Stimulated activated CD8-positive, alpha-beta memory T cell treated with anti-CD3 and anti-CD28 coated beads, Interleukin-7, amount 100 ng/mL, for 4 hours (primary cell): Measurements from ENCODE around the gene AGAP5.
"Not testable (repeated sequence)": the region's sequence is repeated elsewhere in the genome, so short reads cannot be mapped to it uniquely, and the experiment has no call there.

Experiments used
- DNase-seq, 2 donors: peaks; one replicate each; pipeline ENCODE4 v3.0.0-alpha.2; 2020; ENCODE audit warnings: low read depth in 2 of 2

The AGAP5 gene

GRCh38 chr10:73714483-73714882, 16.6 kb upstream of the AGAP5 start:
- DNase-seq: not testable (repeated sequence)

DNA sequence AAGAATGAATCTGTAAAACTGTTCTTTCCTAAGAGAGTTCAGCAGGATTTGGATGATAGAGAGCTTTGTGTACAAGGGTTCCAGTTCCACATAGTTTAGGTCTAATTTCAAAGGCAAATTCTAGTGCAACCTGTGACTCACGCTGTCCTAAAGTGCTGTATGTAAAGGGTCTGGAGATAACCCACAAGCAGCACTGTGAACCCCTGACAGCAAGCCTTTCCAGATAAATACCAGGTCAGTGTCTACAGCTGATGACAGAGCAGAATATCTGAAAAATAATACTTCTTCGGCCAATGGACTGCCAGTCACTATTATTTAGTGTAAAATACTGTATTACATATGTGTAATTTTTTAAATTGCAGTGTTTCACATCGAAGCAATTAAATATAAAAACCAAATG, 16.0 kb upstream of the AGAP5 start:
- DNase-seq: not testable (repeated sequence)

DNA sequence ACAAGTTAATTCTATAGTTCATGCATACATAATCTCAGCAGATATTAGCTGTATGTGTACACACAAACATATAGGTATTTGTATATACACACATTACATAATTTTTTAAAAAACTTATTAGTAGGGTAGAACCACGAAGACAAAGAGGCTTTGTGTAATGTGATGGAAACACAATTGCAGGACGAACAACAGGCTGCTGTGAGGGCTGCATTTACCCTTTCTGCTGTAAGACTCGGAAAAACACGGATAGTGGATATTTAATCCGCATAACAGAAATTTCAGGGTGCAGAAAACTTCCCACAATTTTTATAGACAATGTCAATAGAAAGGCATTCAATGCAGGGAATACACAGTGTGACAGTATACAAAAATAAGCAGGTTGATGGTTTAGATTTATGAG, 13.8 kb upstream of the AGAP5 start:
- DNase-seq: not testable (repeated sequence)

GRCh38 chr10:73708122-73708521, 10.2 kb upstream of the AGAP5 start:
- not testable (repeated sequence) for DNase-seq

- DNase-seq: not testable (repeated sequence)
These were observed 9.7 kb upstream of the AGAP5 start for GRCh38 chr10:73707628-73708027.

DNA sequence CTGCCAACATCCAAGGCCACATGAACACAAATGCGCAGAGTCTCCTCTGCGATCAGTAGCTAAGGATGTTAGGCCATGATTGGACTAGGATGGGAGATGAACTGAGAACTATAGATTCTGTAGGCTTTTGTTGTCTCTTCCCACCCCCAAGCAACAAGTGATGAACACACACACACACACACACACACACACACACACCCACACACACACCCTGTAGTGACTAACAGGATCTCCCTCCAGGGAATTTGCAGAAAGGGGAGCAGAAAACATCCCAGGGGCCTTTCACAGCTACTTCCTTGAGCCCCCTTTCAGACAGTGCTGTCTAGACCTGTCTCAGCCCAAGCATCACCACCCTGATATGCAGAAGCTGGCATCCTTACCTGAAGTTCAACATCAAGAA, 8.6 kb upstream of the AGAP5 start:
- DNase-seq: not testable (repeated sequence)

DNA sequence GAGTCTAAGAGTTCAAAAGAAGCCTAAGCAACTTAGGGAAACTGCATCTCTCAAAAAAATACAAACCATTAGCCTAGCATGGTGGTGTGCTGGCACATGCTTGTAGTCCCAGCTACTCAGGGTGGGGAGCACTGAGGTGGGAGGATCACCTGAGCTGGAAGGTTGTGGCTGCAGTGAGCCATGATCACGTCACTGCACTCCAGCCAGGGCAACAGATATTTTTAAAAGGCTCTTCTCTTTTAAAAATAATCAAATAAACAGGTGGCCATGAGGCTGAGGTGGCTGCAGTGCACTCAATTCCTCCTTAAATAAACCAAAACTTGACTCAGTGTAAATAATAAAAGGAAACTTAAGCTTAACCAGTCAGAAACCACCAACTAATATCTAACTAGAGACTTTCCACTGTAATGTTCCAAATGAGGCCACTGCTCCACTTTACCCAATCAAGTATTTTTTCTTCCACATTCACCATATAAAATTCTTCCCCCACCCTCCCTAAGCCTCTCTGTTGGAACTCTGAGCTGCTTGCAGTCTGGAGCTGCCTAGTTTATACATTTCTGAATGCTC, 7.7 kb upstream of the AGAP5 start:
- not testable (repeated sequence) for DNase-seq

GRCh38 chr10:73703924-73704323, 6.0 kb upstream of the AGAP5 start:
- DNase-seq: not testable (repeated sequence)

DNA sequence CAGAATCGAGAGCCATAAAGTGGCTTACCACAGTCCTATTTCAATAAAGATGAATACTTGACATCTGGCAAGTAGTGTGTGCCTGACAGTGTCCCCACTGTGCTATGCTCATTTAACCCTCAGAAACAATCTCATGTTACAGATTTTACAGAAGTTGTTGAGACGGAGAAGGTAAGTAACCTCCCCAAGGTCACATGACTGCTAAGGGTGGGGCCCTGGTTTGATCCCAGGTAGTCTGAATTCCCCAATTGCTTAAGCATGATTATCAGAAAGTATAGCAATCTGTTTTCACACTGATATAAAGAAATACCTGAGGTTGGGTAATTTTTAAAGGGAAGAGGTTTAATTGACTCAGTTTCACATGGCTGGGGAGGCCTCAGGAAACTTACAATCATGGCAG, 910 bp upstream of the AGAP5 start:
- DNase-seq: not testable (repeated sequence)

DNA sequence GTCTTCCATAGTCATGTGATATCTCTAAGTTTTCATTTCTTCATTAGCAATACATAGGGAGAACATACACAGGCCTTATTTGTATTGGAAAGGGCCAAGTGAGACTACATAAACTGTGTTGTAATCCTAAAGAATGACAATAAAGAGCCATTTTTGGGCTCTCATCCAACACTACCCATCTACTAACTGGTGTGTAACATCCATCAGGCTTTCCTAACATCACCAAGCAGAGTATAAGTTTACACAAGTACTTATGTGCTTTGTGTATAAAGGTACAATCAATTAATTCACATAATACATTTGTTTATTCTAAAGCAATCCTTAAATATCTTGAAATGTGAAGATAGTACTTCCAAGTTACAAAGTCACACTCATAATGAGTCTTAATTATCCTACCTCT, 2.6 kb downstream of the AGAP5 start:
- not testable (repeated sequence) for DNase-seq

GRCh38 chr10:73690755-73691154, 7.2 kb downstream of the AGAP5 start:
- DNase-seq: not testable (repeated sequence)

- DNase-seq: not testable (repeated sequence)
These were observed 8.3 kb downstream of the AGAP5 start for GRCh38 chr10:73689596-73689995.

DNA sequence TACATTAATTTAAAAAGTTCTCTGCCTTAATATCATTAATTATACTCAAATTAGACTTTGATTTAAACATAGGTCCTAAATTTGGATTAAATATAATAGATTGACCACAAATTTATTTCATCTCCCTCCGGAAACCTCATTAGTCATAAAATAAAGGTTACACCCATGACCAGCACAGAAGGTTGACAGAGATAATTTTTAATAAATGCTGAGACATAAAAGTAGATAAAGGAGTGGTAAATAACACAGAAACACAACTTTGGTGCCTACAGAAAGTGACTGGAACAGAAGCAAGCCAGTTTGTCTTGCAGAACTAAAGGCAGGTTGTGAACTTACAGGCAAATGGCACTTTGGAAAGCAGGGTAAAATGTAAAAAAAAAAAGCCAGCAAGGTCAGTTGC, 10.3 kb downstream of the AGAP5 start:
- DNase-seq: not testable (repeated sequence)

- DNase-seq: not testable (repeated sequence)
These were observed 23.4 kb downstream of the AGAP5 start for GRCh38 chr10:73674546-73674945.

- not testable (repeated sequence) for DNase-seq
These were observed 29.5 kb downstream of the AGAP5 start for GRCh38 chr10:73668378-73668777.

- DNase-seq: not testable (repeated sequence)
These were observed 31.6 kb downstream of the AGAP5 start for GRCh38 chr10:73666153-73666809.

GRCh38 chr10:73665581-73665980, 32.3 kb downstream of the AGAP5 start:
- not testable (repeated sequence) for DNase-seq

DNA sequence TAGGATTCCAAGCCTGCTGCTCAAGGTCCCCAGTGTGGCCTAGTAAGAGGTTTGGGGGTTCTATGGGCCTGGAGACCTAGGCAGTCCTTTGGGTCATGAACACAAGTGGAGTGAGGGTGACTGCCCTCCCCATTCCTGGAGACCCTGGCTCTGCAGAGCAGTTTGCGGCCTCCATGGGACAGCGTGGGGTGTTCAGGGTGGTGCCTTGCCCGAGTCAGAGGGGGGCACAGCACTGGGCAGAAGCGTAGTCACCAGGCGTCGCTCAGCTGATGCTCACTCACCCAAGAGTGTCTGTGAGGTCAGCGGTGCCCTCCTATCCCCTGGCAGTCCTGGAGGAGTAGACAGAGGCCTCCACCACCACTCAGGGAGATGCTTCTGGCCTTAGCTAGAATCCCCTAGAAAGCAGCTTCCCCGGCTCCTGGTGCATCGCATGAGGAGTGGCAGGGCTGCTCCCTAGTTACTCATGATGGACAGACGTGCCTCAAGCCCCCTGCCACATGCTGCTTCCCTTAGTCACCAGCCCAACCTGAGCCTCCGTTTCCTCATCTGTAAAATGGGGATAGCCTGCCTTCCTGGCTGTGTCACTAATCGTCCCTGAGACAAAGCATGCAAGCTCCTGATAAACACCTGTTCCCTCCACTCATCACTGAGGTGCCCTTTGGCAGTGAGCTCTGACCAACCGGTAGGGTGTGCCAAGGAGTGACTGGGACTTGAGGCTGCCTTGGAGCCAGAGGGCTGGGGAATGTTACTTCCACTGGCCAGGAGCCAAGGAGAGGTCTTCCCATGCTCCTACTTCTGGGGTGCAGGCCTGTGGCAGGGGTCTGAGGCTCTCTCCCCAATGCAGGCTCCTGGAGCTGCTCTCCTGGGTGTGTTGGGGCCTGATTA, 33.5 kb downstream of the AGAP5 start:
- DNase-seq: not testable (repeated sequence)

DNA sequence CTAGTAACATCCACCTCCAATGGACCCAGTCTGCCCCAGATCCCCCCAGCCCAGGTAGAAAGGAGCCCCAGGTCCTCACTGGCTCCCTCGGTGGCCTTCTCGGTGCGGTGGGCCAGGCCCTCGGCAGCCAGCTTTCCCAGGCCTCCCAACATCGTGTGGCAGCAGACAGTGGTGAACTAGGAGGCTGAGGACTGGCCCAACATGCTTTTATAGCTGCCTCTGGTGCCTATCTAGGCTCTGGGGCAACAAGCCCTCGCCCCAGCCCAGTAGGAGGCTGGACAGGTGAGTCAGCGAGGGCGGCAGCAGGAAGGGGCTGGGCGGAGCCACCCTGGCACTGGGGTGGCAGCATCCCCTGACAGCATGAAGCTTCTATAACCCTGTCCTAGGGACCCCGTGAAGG, 34.3 kb downstream of the AGAP5 start:
- DNase-seq: not testable (repeated sequence)

DNA sequence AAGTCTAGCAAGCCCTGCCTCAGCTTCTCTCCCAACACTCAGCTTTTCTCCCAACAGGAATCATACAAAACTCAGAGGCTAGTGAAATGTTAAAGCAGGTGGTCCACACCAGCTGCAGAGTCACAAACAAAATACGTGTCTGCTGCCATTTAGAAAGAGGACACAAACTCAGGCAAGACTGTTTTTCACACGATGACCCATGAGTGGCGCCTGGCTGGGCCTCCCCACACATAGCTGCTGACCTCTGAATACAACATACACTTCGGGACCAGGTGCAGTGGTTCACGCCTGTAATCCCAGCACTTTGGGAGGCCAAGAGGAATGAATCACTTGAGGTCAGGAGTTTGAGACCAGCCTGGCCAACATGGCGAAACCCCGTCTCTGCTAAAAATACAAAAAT, 35.2 kb downstream of the AGAP5 start:
- not testable (repeated sequence) for DNase-seq

GRCh38 chr10:73655990-73656298, 42.0 kb downstream of the AGAP5 start, which contains the start of gene SYNPO2L:
TSS of gene SYNPO2L (minus strand) at chr10:73656029. CDS start at chr10:73655922, 107 bp downstream.
- DNase-seq: no peak

DNA sequence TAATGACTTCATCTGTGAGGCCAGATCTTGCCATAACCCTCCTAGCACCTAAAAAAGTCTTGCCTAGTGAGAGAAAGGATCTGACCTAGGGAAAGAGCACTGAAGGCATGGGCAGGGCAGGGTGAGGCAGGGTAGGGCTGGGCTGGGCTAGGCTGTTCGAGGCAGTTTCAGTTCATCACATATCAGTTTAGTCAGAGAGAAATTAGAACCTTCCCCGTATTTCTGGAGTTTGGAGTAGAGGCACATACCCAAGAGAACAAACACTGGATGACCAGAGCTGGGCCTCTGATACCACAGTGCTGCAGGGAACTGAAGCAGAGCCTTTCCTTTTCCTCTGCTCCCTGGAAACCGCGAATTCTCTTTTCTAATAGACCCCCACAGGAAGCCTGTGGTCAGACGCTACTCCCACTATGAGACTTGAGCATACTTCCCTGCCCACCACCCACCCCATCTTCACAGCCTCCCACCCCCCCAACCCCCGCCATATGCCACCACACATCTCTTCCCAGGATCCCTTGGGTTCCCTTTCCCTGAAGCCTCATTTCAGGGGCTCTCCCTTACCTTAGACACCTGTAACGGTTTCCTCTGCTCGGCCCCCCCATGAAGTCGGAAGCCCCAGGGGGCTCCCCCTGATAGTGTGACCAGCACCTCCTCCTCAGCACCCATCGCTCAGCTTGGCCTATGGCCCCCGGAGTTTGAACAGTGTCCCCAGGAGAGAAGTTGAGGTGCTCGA, 42.5 kb downstream of the AGAP5 start:
- DNase-seq: no peak
